ENCODE results near the gene INIP.

Gene INIP

GRCh38 chr9:112647596-112647995 is 70.3 kb downstream of the INIP start:
- Histone ChIP-seq H3K4me3 (ENCODE audit: low read length) (no peak overlapping the region), H2AFZ (ENCODE audit: low read depth, low read length) (no peak overlapping the region), H3K36me3 (ENCODE audit: insufficient read depth, low read length) (peaks cover 51% of the 10 kb centered on the region), H3K9me3 (ENCODE audit: low read length) (peaks cover 30% of the 10 kb centered on the region), H3K27me3 (ENCODE audit: insufficient read depth, low read length) (no peaks in the 10 kb centered on the region), H3K4me1 (ENCODE audit: insufficient read depth, low read length) (no peaks in the 10 kb centered on the region)

- Histone ChIP-seq H3K4me3 (ENCODE audit: low read length) (no peak overlapping the region), H2AFZ (ENCODE audit: low read depth, low read length) (no peak overlapping the region), H3K9me3 (ENCODE audit: low read length) (peaks cover 23% of the 10 kb centered on the region), H3K4me1 (ENCODE audit: insufficient read depth, low read length) (no peaks in the 10 kb centered on the region), H3K36me3 (ENCODE audit: insufficient read depth, low read length) (peaks cover 19% of the 10 kb centered on the region), H3K27me3 (ENCODE audit: insufficient read depth, low read length) (no peaks in the 10 kb centered on the region)
Measured at GRCh38 chr9:112642126-112642525, 75.8 kb downstream of the INIP start.

GRCh38 chr9:112640311-112640710 is 77.6 kb downstream of the INIP start:
- Histone ChIP-seq H2AFZ (ENCODE audit: low read depth, low read length) (no peak overlapping the region), H3K9me3 (ENCODE audit: low read length) (peaks cover 10% of the 10 kb centered on the region), H3K36me3 (ENCODE audit: insufficient read depth, low read length) (peaks cover 2% of the 10 kb centered on the region), H3K4me1 (ENCODE audit: insufficient read depth, low read length) (no peaks in the 10 kb centered on the region), H3K4me3 (ENCODE audit: low read length) (no peak overlapping the region), H3K27me3 (ENCODE audit: insufficient read depth, low read length) (no peaks in the 10 kb centered on the region)

All from neuron (in vitro differentiated cells).